ENCODE measurements around the gene TENT5A.

Gene TENT5A

DNA sequence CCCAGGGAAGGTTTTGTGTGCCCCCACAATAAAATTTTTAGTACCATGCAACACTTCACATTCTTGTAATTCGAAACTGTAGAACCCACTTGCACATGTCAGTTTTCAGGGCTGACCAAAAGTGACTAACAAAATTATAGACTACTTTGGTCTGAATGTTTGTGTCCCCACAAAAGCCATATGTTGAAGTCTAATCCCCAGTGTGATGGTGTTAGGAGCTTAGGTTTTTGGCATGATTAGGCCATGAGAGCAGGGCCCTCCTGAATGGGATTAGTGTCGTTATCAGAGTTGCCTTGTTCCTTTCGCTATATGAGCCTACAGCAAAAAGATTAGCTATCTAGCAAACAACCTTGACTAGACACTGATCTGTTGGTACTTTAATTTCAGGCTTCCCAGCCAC is 49.0 kb upstream of the TENT5A start:
- Histone ChIP-seq H3K27ac (ENCODE audit: extremely low read depth, low read depth, low read length) (no peak overlapping the region), H3K4me1 (ENCODE audit: control insufficient read depth, insufficient read depth, low read length) (no peaks in the 10 kb centered on the region), H3K36me3 (ENCODE audit: control insufficient read depth in 2 of 2, insufficient read depth in 1 of 2, low read length in 2 of 2) (no peaks in the 10 kb centered on the region), H3K4me3 (ENCODE audit: low read depth, low read length) (no peak overlapping the region), H3K9me3 (ENCODE audit: control insufficient read depth, insufficient read depth, low read depth, low read length) (no peaks in the 10 kb centered on the region)
- ChIA-PET CTCF (no interaction called here), POLR2A (no interaction called here)
- no peak for TF ChIP-seq BCL11B (tag by site-specific recombination; IDR thresholded peaks at IDR 0.05; ENCODE audit: low read depth)
- TF ChIP-seq MZF1 (tag by site-specific recombination; IDR thresholded peaks at IDR 0.05; ENCODE audit: borderline replicate concordance): peak; percentile 58; the same call in 1 of the 2 replicates
- TF ChIP-seq ZNF10 (tag by site-specific recombination; IDR thresholded peaks at IDR 0.05): no peak
- TF ChIP-seq OVOL3 (tag by site-specific recombination; IDR thresholded peaks at IDR 0.05): no peak
- 0 out of 2 replicates have a peak, but pooled peaks have one; percentile 21 for TF ChIP-seq TRIM28 (IDR thresholded peaks at IDR 0.05; ENCODE audit: borderline replicate concordance, low read length)
- TF ChIP-seq ZFP69B (tag by site-specific recombination; IDR thresholded peaks at IDR 0.05): no peak
- TF ChIP-seq, protein P1, sequence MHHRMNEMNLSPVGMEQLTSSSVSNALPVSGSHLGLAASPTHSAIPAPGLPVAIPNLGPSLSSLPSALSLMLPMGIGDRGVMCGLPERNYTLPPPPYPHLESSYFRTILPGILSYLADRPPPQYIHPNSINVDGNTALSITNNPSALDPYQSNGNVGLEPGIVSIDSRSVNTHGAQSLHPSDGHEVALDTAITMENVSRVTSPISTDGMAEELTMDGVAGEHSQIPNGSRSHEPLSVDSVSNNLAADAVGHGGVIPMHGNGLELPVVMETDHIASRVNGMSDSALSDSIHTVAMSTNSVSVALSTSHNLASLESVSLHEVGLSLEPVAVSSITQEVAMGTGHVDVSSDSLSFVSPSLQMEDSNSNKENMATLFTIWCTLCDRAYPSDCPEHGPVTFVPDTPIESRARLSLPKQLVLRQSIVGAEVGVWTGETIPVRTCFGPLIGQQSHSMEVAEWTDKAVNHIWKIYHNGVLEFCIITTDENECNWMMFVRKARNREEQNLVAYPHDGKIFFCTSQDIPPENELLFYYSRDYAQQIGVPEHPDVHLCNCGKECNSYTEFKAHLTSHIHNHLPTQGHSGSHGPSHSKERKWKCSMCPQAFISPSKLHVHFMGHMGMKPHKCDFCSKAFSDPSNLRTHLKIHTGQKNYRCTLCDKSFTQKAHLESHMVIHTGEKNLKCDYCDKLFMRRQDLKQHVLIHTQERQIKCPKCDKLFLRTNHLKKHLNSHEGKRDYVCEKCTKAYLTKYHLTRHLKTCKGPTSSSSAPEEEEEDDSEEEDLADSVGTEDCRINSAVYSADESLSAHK (tag by site-specific recombination; IDR thresholded peaks at IDR 0.05): peak; percentile 53; the same call in 1 of the 2 replicates

- ChIA-PET CTCF (no interaction called here), POLR2A (no interaction called here)
- Histone ChIP-seq H3K36me3 (ENCODE audit: control insufficient read depth in 2 of 2, insufficient read depth in 1 of 2, low read length in 2 of 2) (no peaks in the 10 kb centered on the region), H3K4me1 (ENCODE audit: control insufficient read depth, insufficient read depth, low read length) (no peaks in the 10 kb centered on the region), H3K9me3 (ENCODE audit: control insufficient read depth, insufficient read depth, low read depth, low read length) (no peaks in the 10 kb centered on the region), H3K4me3 (ENCODE audit: low read depth, low read length) (no peak overlapping the region), H3K27ac (ENCODE audit: extremely low read depth, low read depth, low read length) (no peak overlapping the region)
- no peak for TF ChIP-seq ZNF707 (tag by site-specific recombination; IDR thresholded peaks at IDR 0.05)
- no peak for TF ChIP-seq YY2 (tag by site-specific recombination; IDR thresholded peaks at IDR 0.05)
- no peak for TF ChIP-seq ZNF843 (tag by site-specific recombination; IDR thresholded peaks at IDR 0.05)
- no peak for TF ChIP-seq ZNF558 (tag by site-specific recombination; IDR thresholded peaks at IDR 0.05)
- TF ChIP-seq ZBTB8A (tag by site-specific recombination; IDR thresholded peaks at IDR 0.05): no peak
- no peak for TF ChIP-seq ZNF791 (tag by site-specific recombination; IDR thresholded peaks at IDR 0.05)
- no peak for TF ChIP-seq BCL11A (tag by site-specific recombination; IDR thresholded peaks at IDR 0.05; ENCODE audit: low read depth)
- TF ChIP-seq ZNF175 (tag by site-specific recombination; IDR thresholded peaks at IDR 0.05): no peak
- no peak for TF ChIP-seq ZNF48 (tag by site-specific recombination; IDR thresholded peaks at IDR 0.05)
- TF ChIP-seq, protein P2, sequence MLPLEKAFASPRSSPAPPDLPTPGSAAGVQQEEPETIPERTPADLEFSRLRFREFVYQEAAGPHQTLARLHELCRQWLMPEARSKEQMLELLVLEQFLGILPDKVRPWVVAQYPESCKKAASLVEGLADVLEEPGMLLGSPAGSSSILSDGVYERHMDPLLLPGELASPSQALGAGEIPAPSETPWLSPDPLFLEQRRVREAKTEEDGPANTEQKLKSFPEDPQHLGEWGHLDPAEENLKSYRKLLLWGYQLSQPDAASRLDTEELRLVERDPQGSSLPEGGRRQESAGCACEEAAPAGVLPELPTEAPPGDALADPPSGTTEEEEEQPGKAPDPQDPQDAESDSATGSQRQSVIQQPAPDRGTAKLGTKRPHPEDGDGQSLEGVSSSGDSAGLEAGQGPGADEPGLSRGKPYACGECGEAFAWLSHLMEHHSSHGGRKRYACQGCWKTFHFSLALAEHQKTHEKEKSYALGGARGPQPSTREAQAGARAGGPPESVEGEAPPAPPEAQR (tag by site-specific recombination; IDR thresholded peaks at IDR 0.05): no peak
- TF ChIP-seq ZSCAN4 (tag by site-specific recombination; IDR thresholded peaks at IDR 0.05): no peak
- TF ChIP-seq ZNF114 (tag by site-specific recombination; IDR thresholded peaks at IDR 0.05): no peak
- TF ChIP-seq ZNF311 (tag by site-specific recombination; IDR thresholded peaks at IDR 0.05; ENCODE audit: borderline replicate concordance): no peak
- no peak for TF ChIP-seq ZNF626 (tag by site-specific recombination; IDR thresholded peaks at IDR 0.05)
- no peak for TF ChIP-seq ZNF580 (tag by site-specific recombination; IDR thresholded peaks at IDR 0.05)
- no peak for TF ChIP-seq ZNF2 (tag by site-specific recombination; IDR thresholded peaks at IDR 0.05)
- no peak for TF ChIP-seq OVOL3 (tag by site-specific recombination; IDR thresholded peaks at IDR 0.05)
- no peak for TF ChIP-seq ELK4 (IDR thresholded peaks at IDR 0.05; ENCODE audit: borderline replicate concordance, low read depth, low read length)
These were observed 48.2 kb upstream of the TENT5A start for GRCh38 chr6:81800666-81801065.
